Measurements from ENCODE around the gene RRP8. TPM values are rescaled to one million over a fixed set of nuclear protein-coding genes. Genes with fewer than 3 reads are reported as not detected.

Gene RRP8
- total and polyA plus RNA-seq, 9 of the 15 experiments (the other 6 are each of a cell fraction or from before 2014, with no cell fraction given) = 5.7 to 47.3 (median 32.6) TPM

- no peak for TF ChIP-seq HNRNPK (IDR thresholded peaks at IDR 0.05; ENCODE audit: low read depth, low read length, poor library complexity, severe bottlenecking)
- TF ChIP-seq ETV1 (tag; conservative IDR thresholded peaks at IDR 0.05; ENCODE audit: low read depth) = no peak
- TF ChIP-seq HMGXB4 (CRISPR knock-in tag; IDR thresholded peaks at IDR 0.05) = no peak
- TF ChIP-seq TCF7 (IDR thresholded peaks at IDR 0.05; ENCODE audit: borderline replicate concordance) = no peak
- peak; percentile 73 for TF ChIP-seq PBX2 (CRISPR knock-in tag; IDR thresholded peaks at IDR 0.05; ENCODE audit: low read depth)
- peak; percentile 96 for TF ChIP-seq PBX2 (tag; conservative IDR thresholded peaks at IDR 0.05; ENCODE audit: low read depth)
- TF ChIP-seq MXI1 (IDR thresholded peaks at IDR 0.05; ENCODE audit: low read depth, low read length) = no peak
- no peak for TF ChIP-seq POLR3A (IDR thresholded peaks at IDR 0.05; ENCODE audit: borderline replicate concordance, extremely low read depth, insufficient read depth, insufficient read length)
- TF ChIP-seq ZNF407 (IDR thresholded peaks at IDR 0.05; ENCODE audit: low read depth) = no peak
- no peak for TF ChIP-seq SAFB2 (IDR thresholded peaks at IDR 0.05; ENCODE audit: borderline replicate concordance, low read depth, low read length, severe bottlenecking)
- peak; percentile 43; the same call in 1 of the 2 replicates for TF ChIP-seq TEAD4 (IDR thresholded peaks at IDR 0.05; ENCODE audit: low read length)
- TF ChIP-seq TEAD4 (CRISPR knock-in tag; IDR thresholded peaks at IDR 0.05; ENCODE audit: borderline replicate concordance) = no peak
- no peak for TF ChIP-seq PHF20 (IDR thresholded peaks at IDR 0.05; ENCODE audit: partially characterized antibody)
- TF ChIP-seq MTF1 (CRISPR knock-in tag; IDR thresholded peaks at IDR 0.05; ENCODE audit: borderline replicate concordance) = no peak
Measured at GRCh38 chr11:6568191-6568918, 35.1 kb downstream of the RRP8 start (continued).

Data from K562 (cell line).